ENCODE data around the gene GOLGA6L26.
"Not testable (repeated sequence)": the region's sequence is repeated elsewhere in the genome, so short reads cannot be mapped to it uniquely, and the experiment has no call there.

DNA sequence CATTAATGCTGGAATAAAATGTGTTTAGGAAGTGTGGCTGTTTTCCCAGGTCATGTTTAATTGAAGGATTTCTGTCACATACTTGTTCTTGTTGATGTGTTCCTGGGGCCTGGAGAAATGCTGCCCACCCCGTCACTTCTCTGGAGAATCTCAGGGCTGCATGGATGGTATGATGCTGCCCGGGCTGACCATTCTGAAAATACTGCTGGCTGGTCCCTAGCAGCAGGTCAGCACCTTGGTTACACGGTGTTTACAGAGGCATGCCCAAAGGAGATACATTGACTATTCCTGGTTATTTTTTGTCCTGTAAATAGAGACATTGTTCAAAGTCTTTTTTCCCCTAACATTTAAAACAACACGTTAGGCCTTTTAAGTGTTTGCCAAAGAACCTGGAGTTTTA, 46.7 kb upstream of the GOLGA6L26 start:
- TF ChIP-seq POLR2AphosphoS5, POLR2A (IDR thresholded peaks at IDR 0.05): not testable (repeated sequence)
- TF ChIP-seq, protein P1, sequence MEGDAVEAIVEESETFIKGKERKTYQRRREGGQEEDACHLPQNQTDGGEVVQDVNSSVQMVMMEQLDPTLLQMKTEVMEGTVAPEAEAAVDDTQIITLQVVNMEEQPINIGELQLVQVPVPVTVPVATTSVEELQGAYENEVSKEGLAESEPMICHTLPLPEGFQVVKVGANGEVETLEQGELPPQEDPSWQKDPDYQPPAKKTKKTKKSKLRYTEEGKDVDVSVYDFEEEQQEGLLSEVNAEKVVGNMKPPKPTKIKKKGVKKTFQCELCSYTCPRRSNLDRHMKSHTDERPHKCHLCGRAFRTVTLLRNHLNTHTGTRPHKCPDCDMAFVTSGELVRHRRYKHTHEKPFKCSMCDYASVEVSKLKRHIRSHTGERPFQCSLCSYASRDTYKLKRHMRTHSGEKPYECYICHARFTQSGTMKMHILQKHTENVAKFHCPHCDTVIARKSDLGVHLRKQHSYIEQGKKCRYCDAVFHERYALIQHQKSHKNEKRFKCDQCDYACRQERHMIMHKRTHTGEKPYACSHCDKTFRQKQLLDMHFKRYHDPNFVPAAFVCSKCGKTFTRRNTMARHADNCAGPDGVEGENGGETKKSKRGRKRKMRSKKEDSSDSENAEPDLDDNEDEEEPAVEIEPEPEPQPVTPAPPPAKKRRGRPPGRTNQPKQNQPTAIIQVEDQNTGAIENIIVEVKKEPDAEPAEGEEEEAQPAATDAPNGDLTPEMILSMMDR (IDR thresholded peaks at IDR 0.05 in 8 of 11, conservative IDR thresholded peaks at IDR 0.05 in 3 of 11), result not testable (repeated sequence)
